HG03439 (cell line): ENCODE results near the gene ITPR3.
"Not testable (repeated sequence)": the region's sequence is repeated elsewhere in the genome, so short reads cannot be mapped to it uniquely, and the experiment has no call there.

Experiments
- ATAC-seq: cut with Tn5 transposase; IDR thresholded peaks from one replicate; pipeline ENCODE4 v1.9.1; 2021; ENCODE audit warnings: mild to moderate bottlenecking, moderate library complexity; ENCODE audit not compliant: unreplicated experiment

Gene ITPR3

DNA sequence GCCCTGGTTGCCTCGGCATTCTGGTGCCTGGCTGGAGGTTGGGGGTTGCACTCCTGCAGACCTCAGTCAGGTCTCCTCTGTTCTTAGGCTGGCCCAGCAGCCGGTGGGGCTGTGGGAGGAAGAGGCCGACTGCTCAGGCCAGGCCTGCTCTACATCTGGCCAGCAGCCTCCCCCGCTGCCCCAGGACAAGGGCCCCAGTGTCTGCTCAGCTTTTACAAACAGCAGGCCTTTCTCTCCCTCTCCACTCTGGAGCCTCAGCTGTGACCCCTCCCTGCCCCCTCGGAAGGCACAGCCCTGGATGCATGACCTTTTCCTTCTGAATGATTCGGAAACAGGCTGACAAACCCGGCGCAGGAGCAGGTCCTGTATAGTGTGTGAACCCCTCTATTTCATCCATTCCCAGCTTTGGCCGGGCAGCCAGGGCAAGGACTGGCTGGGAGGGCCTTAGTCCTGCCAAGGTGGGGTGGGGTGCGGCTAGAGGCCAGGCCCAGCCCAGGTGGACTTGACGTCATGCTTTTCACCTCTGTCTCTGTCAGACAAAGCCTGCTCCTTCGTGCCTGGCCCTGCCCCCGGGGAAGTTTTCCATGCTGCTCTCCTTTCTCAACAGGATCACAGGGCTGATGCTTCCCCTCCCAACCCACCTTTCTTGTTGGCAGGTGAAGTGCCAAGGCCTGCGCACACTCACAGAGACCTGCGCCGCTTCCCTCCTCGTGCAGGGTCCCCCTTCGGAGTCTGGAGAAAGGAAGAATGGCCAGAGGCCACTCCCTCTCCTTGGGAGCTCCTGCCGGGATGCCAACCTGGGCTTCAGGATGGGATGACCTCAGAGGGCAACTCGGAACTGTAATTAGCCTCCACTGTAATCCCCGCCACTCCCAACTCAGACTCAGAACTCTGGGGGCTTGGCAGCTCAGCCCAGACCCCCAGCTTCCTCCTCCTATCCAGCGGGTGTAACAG lies 10.1 kb upstream of the ITPR3 start:
- no peak for ATAC-seq

DNA sequence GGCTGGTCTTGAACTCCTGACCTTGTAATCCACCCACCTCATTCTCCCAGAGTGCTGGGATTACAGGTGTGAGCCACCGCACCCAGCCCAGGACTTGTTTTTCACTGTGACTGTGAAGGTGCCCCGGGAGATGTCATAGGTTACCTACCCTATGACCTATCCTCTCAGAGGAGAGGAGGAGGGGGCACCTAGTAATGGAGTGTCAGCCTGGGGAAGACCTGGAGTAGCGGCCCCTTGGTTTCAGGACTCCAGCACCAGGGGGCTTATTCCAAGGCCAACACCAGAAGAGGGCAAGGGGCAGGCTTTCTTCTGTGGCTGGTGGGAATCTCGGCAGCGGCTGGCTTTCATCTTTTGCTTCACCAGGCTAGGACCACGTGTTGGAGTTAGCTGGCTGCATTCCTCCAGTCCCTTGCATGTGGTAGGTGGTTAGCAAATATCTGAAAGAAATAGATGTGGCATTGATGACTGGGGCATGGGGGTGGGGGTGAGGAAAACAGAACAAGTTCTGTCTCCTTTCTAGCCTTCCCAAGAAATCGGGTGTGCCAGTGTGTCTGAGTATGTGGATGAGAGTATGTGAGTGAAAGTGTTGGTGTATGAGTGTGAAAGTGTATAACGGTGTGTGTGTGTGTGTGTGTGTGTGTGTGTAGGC lies 7.9 kb upstream of the ITPR3 start:
- no peak for ATAC-seq

DNA sequence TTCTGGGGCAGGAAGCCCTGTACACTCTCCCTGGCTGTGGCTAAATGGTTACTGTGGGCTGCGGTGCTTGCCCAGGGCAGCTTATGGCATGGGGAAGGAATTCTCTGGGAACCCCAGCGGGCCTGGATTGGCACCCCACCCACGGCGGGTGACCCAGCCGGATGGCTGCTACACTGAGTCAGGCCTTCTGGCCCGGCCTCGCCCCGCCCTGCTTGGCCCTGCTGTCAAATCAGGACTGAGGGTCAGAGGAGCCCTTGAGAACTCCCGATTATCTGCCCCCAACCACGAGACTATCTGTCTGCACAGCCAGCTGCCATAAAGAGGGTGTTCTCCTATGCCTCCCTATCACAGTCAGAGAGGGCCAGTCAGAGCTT lies 7.3 kb upstream of the ITPR3 start:
- no peak for ATAC-seq

DNA sequence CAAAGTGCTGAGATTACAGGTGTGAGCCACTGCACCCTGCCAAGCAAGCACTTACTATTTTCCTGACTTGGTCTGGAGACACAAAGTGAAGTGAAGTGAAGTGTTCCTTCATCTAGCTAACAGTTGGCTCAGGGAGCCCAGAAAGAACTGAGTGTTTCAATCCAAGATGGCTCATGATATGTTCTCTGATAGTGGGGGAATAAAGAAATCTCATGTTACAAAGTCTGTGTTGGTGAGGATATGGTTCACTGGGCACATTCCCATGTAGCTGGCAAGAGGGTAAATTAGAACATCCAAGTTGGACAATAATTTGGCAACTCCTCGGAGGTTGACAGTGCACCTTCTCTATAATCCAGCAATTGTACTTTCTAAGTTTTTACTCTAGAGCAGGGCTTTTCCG lies 5.0 kb upstream of the ITPR3 start:
- no peak for ATAC-seq

DNA sequence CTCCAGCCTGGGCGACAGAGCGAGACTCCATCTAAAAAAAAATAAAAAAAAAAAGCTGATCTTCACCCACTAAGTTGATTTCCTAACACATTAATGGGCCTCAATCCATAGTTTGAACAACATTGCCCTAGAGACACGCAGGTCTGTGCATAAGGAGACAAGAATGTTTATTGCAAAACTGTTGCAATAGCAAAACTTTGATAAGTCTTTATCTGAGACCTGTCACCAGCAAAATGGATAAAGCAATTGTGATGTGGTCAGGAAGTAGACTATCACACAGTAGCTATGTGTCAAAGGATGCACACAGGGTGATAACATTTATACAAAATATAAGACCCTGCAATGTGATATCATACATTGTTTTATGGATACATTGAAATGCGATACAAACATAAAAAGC lies 4.2 kb upstream of the ITPR3 start:
- no peak for ATAC-seq

DNA sequence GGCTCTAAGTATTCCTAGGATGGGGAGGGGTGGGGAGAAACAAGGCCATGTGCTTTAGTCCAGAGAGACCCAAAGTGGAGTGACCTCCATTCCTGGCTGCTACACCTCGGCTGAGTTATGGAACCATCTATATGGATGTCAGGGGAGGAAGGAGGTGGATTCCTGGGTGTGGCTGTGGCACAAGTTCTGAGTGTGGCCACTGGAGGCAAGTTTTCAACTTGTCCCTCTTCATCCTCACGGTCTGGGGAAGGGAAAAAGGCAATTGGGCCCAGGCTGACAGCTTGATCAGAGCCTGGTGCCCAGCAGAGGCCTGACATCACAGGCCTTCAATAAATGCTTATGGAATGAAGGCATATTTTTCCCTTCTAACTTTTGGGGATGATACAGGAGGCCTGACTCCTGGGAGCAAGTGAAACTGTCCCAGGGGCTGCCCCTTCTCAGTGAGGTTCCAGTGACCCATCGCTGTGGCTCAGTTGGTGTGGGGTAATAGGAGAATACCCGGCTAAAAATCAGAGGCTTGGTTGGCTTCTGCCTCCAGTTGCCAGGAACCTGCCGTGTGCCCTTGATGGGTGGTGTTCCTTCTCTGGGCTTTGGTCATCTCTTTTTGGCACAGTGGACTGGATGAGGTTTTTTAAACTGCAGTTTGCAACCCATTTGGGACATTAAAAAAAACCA lies 1.8 kb upstream of the ITPR3 start:
- ATAC-seq, result no peak

DNA sequence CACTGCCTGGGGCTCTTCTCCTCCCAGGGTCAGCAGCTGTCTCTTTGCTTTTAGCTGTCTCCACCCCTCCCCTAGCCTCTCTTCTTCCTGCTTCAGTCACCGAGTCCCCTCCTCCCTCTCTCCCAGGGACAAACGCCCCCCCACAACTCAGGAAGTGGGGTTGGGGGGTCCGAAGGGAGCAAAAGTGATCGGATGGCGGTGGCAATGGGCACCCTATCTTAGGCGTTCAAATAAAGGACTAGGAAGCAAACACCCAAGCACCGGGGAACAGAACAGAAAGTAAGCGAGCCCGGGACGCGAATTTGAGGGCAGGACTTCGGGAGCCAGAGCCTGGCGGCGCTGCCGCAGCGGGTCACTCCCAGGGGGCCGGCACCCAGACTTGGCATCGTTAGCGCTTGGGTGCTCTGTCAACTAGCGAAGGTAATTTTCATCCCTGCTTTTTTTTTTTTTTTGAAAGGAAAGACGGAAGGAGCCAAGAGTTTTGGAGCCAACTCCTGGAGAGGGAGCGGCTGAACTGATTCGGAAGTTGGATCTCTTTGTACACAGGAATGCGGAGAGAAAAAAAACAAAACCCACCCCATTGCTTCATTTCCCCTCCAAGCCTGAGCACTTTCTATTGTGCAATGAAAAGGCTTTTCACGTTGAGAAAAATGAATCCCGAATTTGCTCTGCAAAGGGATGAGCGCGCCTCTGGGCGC lies 815 bp upstream of the ITPR3 start:
- no peak for ATAC-seq

DNA sequence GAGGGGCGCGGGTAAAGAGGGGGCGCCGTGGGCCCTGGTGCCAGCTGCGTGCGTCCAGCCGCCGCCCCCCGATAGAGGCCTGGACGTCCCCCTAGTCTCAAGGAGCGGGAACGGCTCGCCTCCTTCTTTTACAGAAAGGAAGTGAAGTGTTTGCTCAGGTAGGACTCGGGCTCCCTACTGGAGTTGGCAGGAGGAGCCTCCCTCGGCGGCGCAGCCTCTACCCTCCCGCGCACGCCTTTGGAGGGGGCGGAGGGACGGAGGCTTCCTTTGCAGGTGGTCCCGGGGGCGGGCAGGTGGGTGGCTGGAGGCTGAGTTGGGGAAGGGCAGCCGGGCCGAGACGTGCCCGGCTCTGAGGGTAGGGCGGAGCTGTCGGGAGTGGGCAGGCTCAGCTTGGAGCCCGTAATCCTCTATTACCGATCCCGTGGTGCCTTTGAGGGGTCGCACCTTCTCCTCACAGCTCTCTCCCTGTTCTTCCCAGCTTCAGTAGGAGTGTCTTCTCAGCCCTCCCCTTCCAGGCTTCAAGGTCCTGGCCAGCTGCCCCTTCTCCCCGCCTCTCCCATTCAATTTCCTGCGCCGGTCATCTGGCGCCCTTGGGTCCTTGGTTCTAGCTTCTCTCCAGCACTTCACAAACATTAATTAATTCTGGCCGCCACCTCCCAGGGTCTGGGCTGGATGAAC lies 728 bp downstream of the ITPR3 start:
- ATAC-seq, result peak; percentile 31

DNA sequence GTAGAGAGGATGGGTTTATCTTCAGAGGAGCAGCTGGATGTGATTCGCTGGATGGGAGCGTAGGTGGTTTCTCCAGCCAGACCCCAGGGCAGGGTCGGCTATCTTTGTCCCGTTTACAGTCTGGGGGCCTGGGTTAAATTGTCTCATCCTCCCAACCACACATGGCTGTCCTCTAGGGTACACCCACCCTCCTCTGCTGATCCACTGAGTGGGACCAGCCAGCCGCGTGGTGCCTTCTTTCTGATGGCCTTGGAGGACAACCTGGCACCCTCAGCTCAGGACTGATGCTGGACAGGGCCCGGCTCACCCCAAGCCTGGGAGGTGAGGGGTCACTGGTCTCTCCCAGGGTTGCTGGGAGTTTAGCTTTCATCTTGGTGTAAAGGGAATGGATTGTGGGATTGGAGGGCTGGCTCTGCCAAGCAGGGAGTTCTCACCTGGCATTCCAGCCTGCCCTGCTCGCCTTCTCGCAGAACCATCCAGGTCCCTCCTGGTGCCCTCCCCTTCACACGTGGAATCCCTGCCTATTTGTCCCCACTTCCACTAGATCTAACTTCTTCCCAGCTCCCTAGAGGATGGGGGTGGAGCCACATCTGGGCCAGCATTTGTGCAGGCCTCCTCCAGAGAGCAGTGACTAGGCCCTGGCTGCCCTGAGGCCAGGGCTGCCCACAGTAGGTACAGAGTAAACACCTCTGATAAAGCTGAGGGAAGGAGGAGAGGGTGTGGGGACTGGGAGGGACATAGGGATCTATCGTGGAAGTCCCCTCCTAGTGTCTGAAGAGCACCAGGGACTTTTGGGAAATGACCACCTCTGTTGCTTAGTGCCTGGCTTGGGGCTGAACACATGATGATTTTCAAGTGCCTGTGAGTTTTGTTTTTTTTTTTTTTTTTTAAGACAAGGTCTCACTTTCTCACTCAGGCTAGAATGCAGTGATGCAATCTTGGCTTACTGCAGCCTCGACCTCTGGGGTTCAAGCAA lies 1.6 kb downstream of the ITPR3 start:
- ATAC-seq, result no peak

DNA sequence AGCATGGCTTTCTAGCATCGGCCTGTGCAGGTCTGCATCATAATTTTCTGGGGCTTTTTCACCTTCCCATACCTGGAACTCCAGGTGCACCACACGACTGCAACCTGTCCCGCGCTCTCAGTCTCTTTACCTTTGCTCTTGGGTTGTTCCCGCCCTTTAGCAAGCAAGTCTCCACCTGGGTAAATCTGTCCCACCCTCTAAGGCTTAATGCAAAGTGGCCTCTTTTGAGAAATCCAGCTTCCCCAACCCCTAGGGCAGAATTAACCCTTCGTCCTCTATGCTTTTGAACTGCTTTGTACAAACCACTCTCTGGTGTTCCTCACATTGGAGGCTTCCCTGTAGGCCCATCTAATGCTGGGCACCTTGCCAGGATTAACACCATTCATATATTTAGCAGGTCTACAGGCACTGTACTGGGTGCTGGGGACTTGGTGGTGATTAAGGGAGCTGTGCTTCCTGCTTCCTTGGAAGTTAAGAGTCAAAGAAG lies 2.8 kb downstream of the ITPR3 start:
- no peak for ATAC-seq

DNA sequence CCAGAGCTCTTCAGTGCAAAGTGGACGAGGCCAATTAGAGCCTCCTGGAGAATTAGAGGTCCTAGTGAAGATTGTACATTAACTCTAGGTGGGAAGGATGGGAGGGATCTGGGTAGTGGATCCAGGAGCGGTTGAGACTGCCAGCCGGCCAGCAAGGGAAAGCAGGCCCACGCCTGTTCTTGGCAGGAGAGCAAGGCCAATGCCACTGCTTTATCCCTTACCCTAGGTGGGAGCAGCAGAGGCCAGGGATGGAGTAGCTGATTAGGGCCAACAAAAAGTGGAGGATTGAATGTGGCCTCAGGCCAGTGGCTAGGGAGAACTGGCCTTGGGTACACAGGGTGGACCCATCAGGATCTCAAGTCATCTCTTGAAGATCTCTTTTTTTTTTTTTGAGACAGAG lies 3.7 kb downstream of the ITPR3 start:
- no peak for ATAC-seq

DNA sequence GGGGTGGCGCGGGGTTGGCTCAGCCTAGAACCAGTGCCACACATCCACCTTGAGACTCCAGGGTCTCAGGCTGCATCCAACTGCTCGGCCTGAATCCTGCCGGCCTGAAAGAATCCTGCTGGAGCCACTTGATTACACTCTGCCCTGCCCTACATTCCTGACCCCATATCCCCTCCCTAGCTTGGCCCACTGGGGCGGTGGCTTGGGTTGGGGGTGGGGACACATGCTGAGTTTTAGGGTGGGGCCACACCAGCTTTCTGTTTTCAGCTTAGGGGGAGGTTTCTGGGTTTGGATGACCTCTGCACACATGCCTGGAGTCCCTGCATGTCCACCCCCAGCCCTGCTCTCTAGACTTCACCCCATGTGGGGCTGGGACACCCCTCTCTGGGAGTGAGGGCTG lies 6.8 kb downstream of the ITPR3 start:
- ATAC-seq, result no peak

DNA sequence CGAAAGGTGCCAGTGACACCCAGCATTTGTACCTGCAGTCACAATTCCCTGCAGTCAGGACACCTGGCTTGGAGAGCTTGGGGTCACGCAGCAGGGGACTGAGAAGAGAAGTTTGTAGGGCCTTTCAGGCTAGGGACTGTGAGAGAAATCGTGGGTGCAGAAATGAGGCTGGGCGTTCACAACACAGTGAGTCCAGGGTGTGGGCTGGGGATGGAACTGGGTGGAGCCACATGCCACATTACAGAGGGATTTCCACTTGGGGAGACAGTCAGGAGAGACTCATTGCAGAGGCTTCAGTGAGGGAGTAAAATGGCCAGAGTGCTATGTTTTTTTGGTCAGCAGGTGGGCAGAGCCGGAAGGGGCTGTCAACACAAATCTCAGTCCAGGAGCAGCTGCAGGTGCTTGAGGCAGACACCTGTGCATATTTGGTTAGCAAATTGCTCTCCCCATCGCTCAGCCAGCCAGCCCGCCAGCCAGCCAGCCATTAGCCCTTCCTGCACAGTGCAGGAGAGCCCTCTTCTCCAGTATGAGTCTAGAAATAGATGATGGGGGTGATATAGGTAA lies 7.4 kb downstream of the ITPR3 start:
- no peak for ATAC-seq

DNA sequence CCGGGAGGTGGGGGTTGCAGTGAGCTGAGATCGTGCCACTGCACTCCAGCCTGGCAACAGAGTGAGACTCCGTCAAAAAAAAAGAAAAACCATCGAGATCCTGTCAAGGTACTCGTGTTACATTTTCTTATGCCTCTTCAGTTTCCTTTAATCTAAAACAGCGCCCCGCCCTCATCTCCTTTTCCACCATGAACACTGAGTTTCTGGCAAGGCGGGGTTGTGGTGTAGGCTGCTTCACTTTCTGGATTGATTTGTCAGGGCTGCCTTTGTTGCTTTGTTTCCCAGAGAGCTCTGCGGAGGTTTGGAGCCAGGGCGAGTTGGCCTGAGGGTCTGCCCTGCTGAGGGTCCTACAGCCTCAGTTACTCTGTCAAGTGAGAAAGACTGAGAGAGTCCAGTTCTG lies 8.9 kb downstream of the ITPR3 start:
- no peak for ATAC-seq

DNA sequence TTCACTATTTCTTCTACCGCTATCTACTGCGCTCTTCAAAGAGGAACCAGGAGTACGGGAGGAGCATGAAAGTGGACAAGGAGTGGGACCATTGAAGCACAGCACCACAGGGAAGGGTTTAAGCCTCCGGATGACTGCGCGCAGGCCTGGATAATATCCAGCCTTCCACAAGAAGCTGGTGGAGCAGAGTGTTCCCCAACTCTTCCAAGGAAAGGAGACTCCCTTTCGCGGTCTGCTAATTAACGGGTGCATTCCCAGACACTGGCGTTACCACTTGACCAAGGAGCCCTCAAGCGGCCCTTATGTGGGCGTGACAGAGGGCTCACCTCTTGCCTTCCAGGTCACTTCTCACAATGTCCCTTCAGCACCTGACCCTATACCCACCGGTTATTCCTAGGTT lies 10.4 kb downstream of the ITPR3 start:
- ATAC-seq, result not testable (repeated sequence)

DNA sequence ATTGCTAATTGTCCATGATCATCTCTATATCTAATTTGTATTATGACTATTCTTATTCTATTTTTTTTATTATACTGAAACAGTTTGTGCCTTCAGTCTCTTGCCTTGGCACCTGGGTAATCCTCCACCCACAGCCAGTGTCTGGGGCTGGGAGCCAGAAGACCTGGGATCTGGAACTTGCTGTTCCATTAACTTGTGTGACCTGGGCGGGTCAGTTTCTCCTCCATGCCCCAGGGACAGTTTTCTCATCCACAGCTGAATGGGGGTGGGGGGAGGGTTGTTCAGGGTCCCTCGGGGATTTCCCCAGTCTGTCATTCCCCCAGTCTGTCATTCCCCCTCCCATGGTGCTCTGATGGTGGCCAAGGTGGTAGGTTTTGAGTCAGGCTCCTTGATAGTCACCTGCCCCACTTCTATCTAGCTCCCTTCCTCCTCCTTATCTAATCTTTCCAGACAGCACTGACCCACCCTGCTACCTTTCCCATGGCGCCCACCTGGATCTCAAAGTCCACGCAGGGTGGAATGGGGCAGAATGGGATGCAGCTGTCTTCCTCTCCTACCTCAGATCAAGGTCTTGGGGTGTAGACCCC lies 10.9 kb downstream of the ITPR3 start:
- ATAC-seq, result no peak

DNA sequence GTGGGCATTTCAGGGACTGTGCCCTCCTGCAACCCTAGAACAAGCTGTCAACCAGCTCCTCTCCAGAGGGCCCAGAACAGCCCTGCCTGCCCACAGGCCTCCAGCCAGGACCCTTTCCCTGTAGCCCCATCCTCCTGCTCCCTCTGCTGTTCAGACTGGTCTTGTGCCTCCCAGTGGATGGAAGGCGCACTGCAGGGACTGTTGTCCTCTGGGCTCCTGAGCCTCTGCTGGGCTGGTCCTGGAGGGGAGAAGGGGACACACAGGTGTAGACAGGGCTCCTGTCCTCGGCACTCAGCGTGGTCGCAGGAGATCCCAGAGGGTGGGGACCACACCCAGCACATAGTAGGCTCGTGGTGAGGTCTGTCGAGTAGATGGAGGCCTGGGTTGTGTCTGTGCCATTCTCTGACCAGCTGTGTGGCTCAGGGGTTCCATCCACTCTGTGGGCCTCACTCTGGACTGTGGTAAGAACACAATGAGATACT lies 11.5 kb downstream of the ITPR3 start:
- ATAC-seq, result no peak

DNA sequence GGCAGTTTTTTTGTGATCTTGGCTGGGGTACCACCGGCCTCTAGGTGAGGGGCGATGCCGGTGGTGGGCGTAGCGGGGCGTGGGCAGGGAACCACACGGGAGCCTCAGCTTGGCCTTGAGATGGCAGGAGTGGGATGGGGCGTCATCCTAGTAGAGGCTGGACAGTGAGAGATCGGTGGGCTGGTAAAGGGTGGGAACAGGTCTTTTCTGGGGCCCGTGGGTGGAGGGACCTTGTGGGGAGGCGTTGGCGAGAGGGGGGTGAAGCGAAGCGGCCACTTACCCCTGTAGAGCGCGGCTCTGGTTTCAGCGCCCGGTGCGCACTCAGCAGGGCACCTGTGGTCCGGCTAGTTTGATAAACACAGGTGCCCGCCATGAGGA lies 12.0 kb downstream of the ITPR3 start:
- peak; percentile 4 for ATAC-seq
